A549 (cell line): Measurements from ENCODE around the gene ARHGAP23. TPM values are rescaled to one million over a fixed set of nuclear protein-coding genes. Genes with fewer than 3 reads are reported as not detected.
A peak's percentile ranks its signal among the peaks of the same experiment; 100 is the strongest.

Experiments
- ATAC-seq, 2 experiments: fragments of 200-7000 bp in 1 of 2; fragments of >200 bp in 1 of 2; cut with Nextera tagmentation in 1 of 2; cut with Tn5 transposase in 1 of 2; 3 replicates each; pipeline versions ENCODE4 v1.8.0 to v1.9.1; 2018 to 2020; ENCODE audit warnings: mild to moderate bottlenecking in 1 of 2, moderate library complexity in 1 of 2
- CTCF ChIA-PET: fragments of 300-600 bp; sonication (Branson Sonifier 250); formaldehyde crosslinking; extraction: SDS; loops from one replicate; lab custom pipeline; 2021; ENCODE audit warnings: antibody characterized with exemption, inconsistent platforms; lab: Yijun Ruan, JAX
- POLR2A ChIA-PET: fragments of 350-600 bp; formaldehyde crosslinking; extraction: SDS; loops from one replicate; lab custom pipeline; 2021; ENCODE audit warnings: antibody characterized with exemption, inconsistent platforms; lab: Yijun Ruan, JAX
- DNase-seq, 2 experiments: peaks; one replicate each; pipeline versions ENCODE4 v3.0.0 to v3.0.0-alpha.2; 2011 to 2016; ENCODE audit warnings: low read depth in 1 of 2, low spot score in 1 of 2
- FAIRE-seq: peaks from 2 replicates; lab custom pipeline; 2011; peaks lifted over from hg19 to GRCh38; lab: Jason Lieb, UNC
- H3K27ac ChIP-seq, 2 experiments: fragments of >200 bp; sonication (Bioruptor Twin); formaldehyde crosslinking; 3 replicates each; pipeline ENCODE4 v1.5.1; 2016 to 2017
- H3K4me1 ChIP-seq: fragments of >200 bp; sonication (Bioruptor Twin); formaldehyde crosslinking; 3 replicates; pipeline ENCODE4 v1.6.1; 2016
- H3K4me2 ChIP-seq: fragments of >200 bp; sonication (Bioruptor Twin); formaldehyde crosslinking; 3 replicates; pipeline ENCODE4 v1.6.1; 2016
- H3K4me3 ChIP-seq: fragments of >200 bp; sonication (Bioruptor Twin); formaldehyde crosslinking; 3 replicates; pipeline ENCODE4 v1.5.1; 2016
- H3K9me3 ChIP-seq: fragments of >200 bp; sonication (Bioruptor Twin); formaldehyde crosslinking; 3 replicates; pipeline ENCODE4 v1.6.1; 2016
- CBX2 ChIP-seq: fragments of 200-600 bp; sonication (generic); IDR thresholded peaks from 2 replicates; pipeline ENCODE4 v1.6.1; 2016; ENCODE audit warnings: low read depth, mild to moderate bottlenecking, borderline replicate concordance
- CBX8 ChIP-seq: fragments of 200-600 bp; sonication (generic); IDR thresholded peaks from 2 replicates; pipeline ENCODE4 v1.6.1; 2016
- CEBPB ChIP-seq, 2 experiments: fragments of >200 bp in 1 of 2; sonication (Bioruptor Twin) in 1 of 2; formaldehyde crosslinking in 1 of 2; IDR thresholded peaks; 2 replicates each; pipeline ENCODE4 v1.6.1; 2012 to 2016
- CHD2 ChIP-seq: fragments of 150-350 bp; IDR thresholded peaks from 2 replicates; pipeline ENCODE4 v1.6.1; 2014; ENCODE audit warnings: low read length; ENCODE audit not compliant: partially characterized antibody
- EHMT2 ChIP-seq: fragments of 200-600 bp; sonication (generic); IDR thresholded peaks from 2 replicates; pipeline ENCODE4 v1.6.1; 2016; ENCODE audit warnings: antibody characterized with exemption, low read depth, mild to moderate bottlenecking, moderate library complexity
- ELK1 ChIP-seq: fragments of 150-350 bp; IDR thresholded peaks from 2 replicates; pipeline ENCODE4 v1.6.1; 2014; ENCODE audit warnings: low read depth, mild to moderate bottlenecking, low read length
- EP300 ChIP-seq, 2 experiments: fragments of >200 bp; sonication (Bioruptor Twin); formaldehyde crosslinking; IDR thresholded peaks; 2 replicates in 1 of 2; 3 replicates in 1 of 2; pipeline ENCODE4 v1.6.1; 2016 to 2017
- ESRRA ChIP-seq: fragments of 150-350 bp; IDR thresholded peaks from 2 replicates; pipeline ENCODE4 v1.6.1; 2014; ENCODE audit warnings: mild to moderate bottlenecking, low read length, borderline replicate concordance
- HOXB13 ChIP-seq: fragments of 250-450 bp; sonication (Bioruptor Pico); IDR thresholded peaks from 2 replicates; pipeline ENCODE4 v1.5.0; 2020; ENCODE audit warnings: low read depth, mild to moderate bottlenecking, moderate library complexity
- KDM5A ChIP-seq: fragments of 200-600 bp; sonication (generic); IDR thresholded peaks from 2 replicates; pipeline ENCODE4 v1.6.1; 2016; ENCODE audit warnings: antibody characterized with exemption, mild to moderate bottlenecking
- MAFK ChIP-seq: fragments of 450-650 bp; IDR thresholded peaks from 2 replicates; pipeline ENCODE4 v1.6.1; 2014; ENCODE audit not compliant: partially characterized antibody
- MAZ ChIP-seq: fragments of 150-350 bp; IDR thresholded peaks from 2 replicates; pipeline ENCODE4 v1.6.1; 2014; ENCODE audit warnings: antibody characterized with exemption, low read depth, low read length, borderline replicate concordance
- MYC ChIP-seq: IDR thresholded peaks from 2 replicates; pipeline ENCODE4 v1.6.1; 2012; ENCODE audit warnings: mild to moderate bottlenecking, inconsistent platforms, low read length, improper control_type of control experiment, borderline replicate concordance
- NPAS2 ChIP-seq: fragments of 250-450 bp; sonication (Bioruptor Pico); IDR thresholded peaks from 2 replicates; pipeline ENCODE4 v1.8.0; 2022; ENCODE audit warnings: mild to moderate bottlenecking, moderate library complexity, borderline replicate concordance
- NR3C1 ChIP-seq: fragments of >200 bp; sonication (Bioruptor Twin); formaldehyde crosslinking; IDR thresholded peaks from 3 replicates; pipeline ENCODE4 v1.6.1; 2017
- POLR2A ChIP-seq: IDR thresholded peaks from 2 replicates; pipeline ENCODE4 v1.6.1; 2012; ENCODE audit warnings: mild to moderate bottlenecking, low read length
- POLR2AphosphoS2 ChIP-seq: conservative IDR thresholded peaks from 2 replicates; pipeline ENCODE4 v1.6.1; 2012; ENCODE audit warnings: low read length, improper control_type of control experiment, inconsistent platforms
- RARB ChIP-seq: fragments of 250-450 bp; sonication (Bioruptor Pico); IDR thresholded peaks from 2 replicates; pipeline ENCODE4 v1.8.0; 2021; ENCODE audit warnings: mild to moderate bottlenecking, moderate library complexity
- RCOR1 ChIP-seq: fragments of 150-350 bp; IDR thresholded peaks from 2 replicates; pipeline ENCODE4 v1.6.1; 2014; ENCODE audit warnings: antibody characterized with exemption, low read length, low read depth
- RNF2 ChIP-seq: fragments of 200-600 bp; sonication (generic); IDR thresholded peaks from 2 replicates; pipeline ENCODE4 v1.6.1; 2016; ENCODE audit warnings: low read depth, mild to moderate bottlenecking, antibody characterized with exemption, moderate library complexity, borderline replicate concordance
- USF2 ChIP-seq: fragments of 450-650 bp; IDR thresholded peaks from 2 replicates; pipeline ENCODE4 v1.6.1; 2014; ENCODE audit warnings: antibody characterized with exemption
- ZNF302 ChIP-seq: fragments of 250-450 bp; sonication (Bioruptor Pico); IDR thresholded peaks from 2 replicates; pipeline ENCODE4 v1.9.0; 2021; ENCODE audit warnings: inconsistent platforms, mild to moderate bottlenecking, moderate library complexity
- WGBS: methylation state at CpG from one replicate; pipeline ENCODE4 v1.1.6; 2017; ENCODE audit errors: missing lambda C conversion rate; 5-methylcytosine and 5-hydroxymethylcytosine counted together
- polyA plus RNA-seq, 4 experiments: library from polyadenylated mRNA; depleted of rRNA in 3 of 4; stranded (reverse); fragments of >200 nt; fragmentation: RNase III in 1 of 4; extraction: RNeasy Plus Mini Kit Qiagen cat#74134 plus additional on column Dnase treatment in 1 of 4; gene quantifications; 2 replicates in 3 of 4; 3 replicates in 1 of 4; pipeline ENCODE4 v1.2.3, GENCODE V29; 2011 to 2017
- TF ChIP-seq, protein P1 (sequence below): IDR thresholded peaks from 2 replicates; pipeline ENCODE4 v1.6.1; 2012
- TF ChIP-seq, protein P2 (sequence below): fragments of >200 bp; sonication (Bioruptor Twin); formaldehyde crosslinking; IDR thresholded peaks from 3 replicates; pipeline ENCODE4 v1.6.1; 2016
- TF ChIP-seq, protein P3 (sequence below): fragments of 250-450 bp; sonication (Bioruptor Pico); IDR thresholded peaks from 2 replicates; pipeline ENCODE4 v1.5.0; 2020; ENCODE audit warnings: low read depth, mild to moderate bottlenecking, moderate library complexity
- TF ChIP-seq, protein P4 (sequence below): fragments of 200-600 bp; sonication (generic); IDR thresholded peaks from 2 replicates; pipeline ENCODE4 v1.6.1; 2016; ENCODE audit warnings: antibody characterized with exemption, mild to moderate bottlenecking, moderate library complexity

ARHGAP23 gene
- polyA plus RNA-seq, 2 of the 4 experiments (the other 2 are of a cell fraction): 4.8 to 32.6 TPM

DNA sequence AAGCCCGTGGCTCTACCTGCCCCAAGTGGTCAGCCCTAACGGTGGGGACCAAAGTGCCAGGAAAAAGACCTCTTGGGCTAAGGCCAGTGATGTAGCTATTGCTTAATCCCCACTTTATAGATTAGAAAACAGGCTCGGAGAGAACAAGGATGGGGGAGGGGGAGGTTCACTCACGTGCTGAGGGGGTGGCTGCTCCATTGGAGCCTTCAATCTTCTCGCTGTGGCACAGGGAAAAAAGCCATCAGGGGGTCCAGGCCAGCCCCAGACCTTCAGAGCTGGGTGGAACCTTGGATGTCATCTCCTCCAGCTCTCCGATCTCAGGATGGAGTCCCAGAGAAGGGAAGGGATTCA lies 131.6 kb downstream of the ARHGAP23 start:
- no peak for FAIRE-seq
- TF ChIP-seq USF2: no peak
- TF ChIP-seq CEBPB (IDR thresholded peaks at IDR 0.05): no peak; a peak in 1 of 4 replicates
- no peak for TF ChIP-seq KDM5A
- TF ChIP-seq NR3C1: no peak
- TF ChIP-seq CHD2: no peak
- TF ChIP-seq ZNF302 (CRISPR knock-in tag): no peak
- TF ChIP-seq, protein P1, sequence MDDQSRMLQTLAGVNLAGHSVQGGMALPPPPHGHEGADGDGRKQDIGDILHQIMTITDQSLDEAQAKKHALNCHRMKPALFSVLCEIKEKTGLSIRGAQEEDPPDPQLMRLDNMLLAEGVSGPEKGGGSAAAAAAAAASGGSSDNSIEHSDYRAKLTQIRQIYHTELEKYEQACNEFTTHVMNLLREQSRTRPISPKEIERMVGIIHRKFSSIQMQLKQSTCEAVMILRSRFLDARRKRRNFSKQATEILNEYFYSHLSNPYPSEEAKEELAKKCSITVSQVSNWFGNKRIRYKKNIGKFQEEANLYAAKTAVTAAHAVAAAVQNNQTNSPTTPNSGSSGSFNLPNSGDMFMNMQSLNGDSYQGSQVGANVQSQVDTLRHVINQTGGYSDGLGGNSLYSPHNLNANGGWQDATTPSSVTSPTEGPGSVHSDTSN: no peak
- TF ChIP-seq MAZ: no peak
- TF ChIP-seq, protein P2, sequence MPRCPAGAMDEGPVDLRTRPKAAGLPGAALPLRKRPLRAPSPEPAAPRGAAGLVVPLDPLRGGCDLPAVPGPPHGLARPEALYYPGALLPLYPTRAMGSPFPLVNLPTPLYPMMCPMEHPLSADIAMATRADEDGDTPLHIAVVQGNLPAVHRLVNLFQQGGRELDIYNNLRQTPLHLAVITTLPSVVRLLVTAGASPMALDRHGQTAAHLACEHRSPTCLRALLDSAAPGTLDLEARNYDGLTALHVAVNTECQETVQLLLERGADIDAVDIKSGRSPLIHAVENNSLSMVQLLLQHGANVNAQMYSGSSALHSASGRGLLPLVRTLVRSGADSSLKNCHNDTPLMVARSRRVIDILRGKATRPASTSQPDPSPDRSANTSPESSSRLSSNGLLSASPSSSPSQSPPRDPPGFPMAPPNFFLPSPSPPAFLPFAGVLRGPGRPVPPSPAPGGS: no peak
- no peak for TF ChIP-seq POLR2AphosphoS2
- no peak for TF ChIP-seq NPAS2
- no peak for TF ChIP-seq MAFK
- TF ChIP-seq HOXB13: no peak
- no peak for TF ChIP-seq RCOR1
- no peak for TF ChIP-seq ELK1
- TF ChIP-seq RNF2: no peak
- no peak for TF ChIP-seq CBX8
- TF ChIP-seq CBX2: no peak
- ChIA-PET CTCF (interaction anchor here (0.5 to 28.4 kb wide), 17 partner anchors 8 to 210 kb away, joined by 3 to 948 read pairs (median 10); partner anchors contain the start of gene SRCIN1), POLR2A (interaction anchor here (0.8 to 2.2 kb wide), 6 partner anchors 9 to 48 kb away, joined by 3 to 10 read pairs (median 3); no protein-coding TSS in a partner anchor)
- no peaks in the 10 kb centered on the region for H3K9me3 ChIP-seq
- DNase-seq: no peak
- peak overlapping the region; percentile 44 for H3K4me3 ChIP-seq
- no peak for ATAC-seq
- peak overlapping the region; percentile 89 for H3K4me2 ChIP-seq
- H3K4me1 ChIP-seq: peaks cover 16% of the 10 kb centered on the region
- H3K27ac ChIP-seq: peak overlapping the region; percentile 34 to 88; a peak in 5 of 6 replicates
- WGBS: 27% methylated on average over 6 of the region's 6 CpGs

GRCh38 chr17:38560503-38561318 lies 132.4 kb downstream of the ARHGAP23 start:
- no peak for DNase-seq
- ChIA-PET CTCF (interaction anchor here (0.5 to 28.4 kb wide), 6 partner anchors 14 to 211 kb away, joined by 3 to 948 read pairs (median 73); partner anchors contain the start of gene SRCIN1), POLR2A (interaction anchor here (0.9 kb wide), 1 partner anchor 23 kb away, joined by 4 read pairs; no protein-coding TSS in a partner anchor)
- Histone ChIP-seq H3K4me2 (no peak overlapping the region; the same call in 2 of the 3 replicates), H3K27ac (no peak overlapping the region), H3K4me3 (no peak overlapping the region), H3K9me3 (no peaks in the 10 kb centered on the region), H3K4me1 (peaks cover 16% of the 10 kb centered on the region)
- 78% methylated on average over 15 of the region's 15 CpGs for WGBS
- no peak for ATAC-seq
- no peak for FAIRE-seq
- TF ChIP-seq, protein P3, sequence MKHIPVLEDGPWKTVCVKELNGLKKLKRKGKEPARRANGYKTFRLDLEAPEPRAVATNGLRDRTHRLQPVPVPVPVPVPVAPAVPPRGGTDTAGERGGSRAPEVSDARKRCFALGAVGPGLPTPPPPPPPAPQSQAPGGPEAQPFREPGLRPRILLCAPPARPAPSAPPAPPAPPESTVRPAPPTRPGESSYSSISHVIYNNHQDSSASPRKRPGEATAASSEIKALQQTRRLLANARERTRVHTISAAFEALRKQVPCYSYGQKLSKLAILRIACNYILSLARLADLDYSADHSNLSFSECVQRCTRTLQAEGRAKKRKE: no peak
- TF ChIP-seq, protein P4, sequence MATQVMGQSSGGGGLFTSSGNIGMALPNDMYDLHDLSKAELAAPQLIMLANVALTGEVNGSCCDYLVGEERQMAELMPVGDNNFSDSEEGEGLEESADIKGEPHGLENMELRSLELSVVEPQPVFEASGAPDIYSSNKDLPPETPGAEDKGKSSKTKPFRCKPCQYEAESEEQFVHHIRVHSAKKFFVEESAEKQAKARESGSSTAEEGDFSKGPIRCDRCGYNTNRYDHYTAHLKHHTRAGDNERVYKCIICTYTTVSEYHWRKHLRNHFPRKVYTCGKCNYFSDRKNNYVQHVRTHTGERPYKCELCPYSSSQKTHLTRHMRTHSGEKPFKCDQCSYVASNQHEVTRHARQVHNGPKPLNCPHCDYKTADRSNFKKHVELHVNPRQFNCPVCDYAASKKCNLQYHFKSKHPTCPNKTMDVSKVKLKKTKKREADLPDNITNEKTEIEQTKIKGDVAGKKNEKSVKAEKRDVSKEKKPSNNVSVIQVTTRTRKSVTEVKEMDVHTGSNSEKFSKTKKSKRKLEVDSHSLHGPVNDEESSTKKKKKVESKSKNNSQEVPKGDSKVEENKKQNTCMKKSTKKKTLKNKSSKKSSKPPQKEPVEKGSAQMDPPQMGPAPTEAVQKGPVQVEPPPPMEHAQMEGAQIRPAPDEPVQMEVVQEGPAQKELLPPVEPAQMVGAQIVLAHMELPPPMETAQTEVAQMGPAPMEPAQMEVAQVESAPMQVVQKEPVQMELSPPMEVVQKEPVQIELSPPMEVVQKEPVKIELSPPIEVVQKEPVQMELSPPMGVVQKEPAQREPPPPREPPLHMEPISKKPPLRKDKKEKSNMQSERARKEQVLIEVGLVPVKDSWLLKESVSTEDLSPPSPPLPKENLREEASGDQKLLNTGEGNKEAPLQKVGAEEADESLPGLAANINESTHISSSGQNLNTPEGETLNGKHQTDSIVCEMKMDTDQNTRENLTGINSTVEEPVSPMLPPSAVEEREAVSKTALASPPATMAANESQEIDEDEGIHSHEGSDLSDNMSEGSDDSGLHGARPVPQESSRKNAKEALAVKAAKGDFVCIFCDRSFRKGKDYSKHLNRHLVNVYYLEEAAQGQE: peak; percentile 94
- TF ChIP-seq POLR2A (no peak), NR3C1 (no peak), ESRRA (no peak), MYC (no peak), KDM5A (no peak), EP300 (IDR thresholded peaks at IDR 0.05) (no peak), EHMT2 (peak; percentile 59; the same call in 1 of the 2 replicates), RARB (CRISPR knock-in tag) (no peak)
- TF ChIP-seq, protein P1: no peak
